Hepatocyte (in vitro differentiated cells): ENCODE results near the gene ANAPC7.

ENCODE experiments used
- CTCF ChIP-seq: fragments of 200-600 bp; sonication (generic); IDR thresholded peaks from 2 replicates; pipeline ENCODE4 v1.5.1; 2016; ENCODE audit warnings: antibody characterized with exemption, mild to moderate bottlenecking; ENCODE audit not compliant: poor library complexity
- EZH2 ChIP-seq: fragments of 200-600 bp; sonication (generic); IDR thresholded peaks from 2 replicates; pipeline ENCODE4 v1.6.1; 2016; ENCODE audit warnings: antibody characterized with exemption, mild to moderate bottlenecking, borderline replicate concordance
- EZH2phosphoT487 ChIP-seq: fragments of 200-600 bp; sonication (generic); IDR thresholded peaks from one replicate; pipeline ENCODE4 v1.6.1; 2018; ENCODE audit warnings: antibody characterized with exemption, mild to moderate bottlenecking, low read depth, moderate library complexity; ENCODE audit not compliant: unreplicated experiment, severe bottlenecking

- TF ChIP-seq CTCF (no peak), EZH2phosphoT487 (no peak), EZH2 (no peak)
Observed at GRCh38 chr12:110330124-110330523, 73.4 kb downstream of the ANAPC7 start.
